Hippocampal formation (tissue), 2 donors: Measurements from ENCODE around the gene ANKH.
"Not testable (repeated sequence)": the region's sequence is repeated elsewhere in the genome, so short reads cannot be mapped to it uniquely, and the experiment has no call there.

Experiments used
- DNase-seq, 2 donors: peaks; one replicate each; lab custom pipeline; 2025; lab: John Stamatoyannopoulos, UW

Gene ANKH

GRCh38 chr5:14882658-14883580 is 11.3 kb upstream of the ANKH start:
- DNase-seq, result no peak

- DNase-seq, result no peak
These were observed 10.2 kb upstream of the ANKH start for GRCh38 chr5:14881826-14882225.

- no peak for DNase-seq
These were observed 9.1 kb upstream of the ANKH start for GRCh38 chr5:14880688-14881087.

- DNase-seq, result no peak
These were observed 8.5 kb upstream of the ANKH start for GRCh38 chr5:14879937-14880589.

- DNase-seq, result no peak
These were observed 7.8 kb upstream of the ANKH start for GRCh38 chr5:14879393-14879792.

- DNase-seq, result not testable (repeated sequence)
These were observed 6.6 kb upstream of the ANKH start for GRCh38 chr5:14878192-14878591.

- DNase-seq, result no peak
These were observed 4.5 kb upstream of the ANKH start for GRCh38 chr5:14876095-14876494.

- no peak for DNase-seq
These were observed 2.2 kb upstream of the ANKH start for GRCh38 chr5:14873790-14874189.

- no peak for DNase-seq
These were observed 1.5 kb upstream of the ANKH start for GRCh38 chr5:14873093-14873492.

GRCh38 chr5:14872070-14872989 is 752 bp upstream of the ANKH start:
- peak; percentile 69 to 71 for DNase-seq

GRCh38 chr5:14870337-14871213 is 1.0 kb downstream of the ANKH start:
- DNase-seq, result peak in 1 of 2 donors; percentile 33

- no peak for DNase-seq
These were observed 1.9 kb downstream of the ANKH start for GRCh38 chr5:14869668-14870164.

- no peak for DNase-seq
These were observed 2.3 kb downstream of the ANKH start for GRCh38 chr5:14869233-14869632.

- no peak for DNase-seq
These were observed 2.8 kb downstream of the ANKH start for GRCh38 chr5:14868771-14869170.

GRCh38 chr5:14864181-14864812 is 7.3 kb downstream of the ANKH start:
- DNase-seq, result no peak

- DNase-seq, result no peak
These were observed 8.5 kb downstream of the ANKH start for GRCh38 chr5:14863105-14863504.

- no peak for DNase-seq
These were observed 10.3 kb downstream of the ANKH start for GRCh38 chr5:14861123-14861765.

- no peak for DNase-seq
These were observed 11.6 kb downstream of the ANKH start for GRCh38 chr5:14859980-14860379.

- no peak for DNase-seq
These were observed 12.4 kb downstream of the ANKH start for GRCh38 chr5:14859150-14859549.

GRCh38 chr5:14855366-14855765 is 16.2 kb downstream of the ANKH start:
- no peak for DNase-seq
